Measurements from ENCODE around the gene ANKRD6.
"Not testable (repeated sequence)": the region's sequence is repeated elsewhere in the genome, so short reads cannot be mapped to it uniquely, and the experiment has no call there.

The ANKRD6 gene

GRCh38 chr6:89599727-89600126 lies 166.8 kb downstream of the ANKRD6 start:
- Mint-ChIP-seq H3K27me3 (no peaks in the 10 kb centered on the region), H3K9me3 (no peaks in the 10 kb centered on the region), H3K4me1 (ENCODE audit: low read depth in 2 of 2) (peaks cover 6 to 8% of the 10 kb centered on the region in 2 donors), H3K27ac (no peak overlapping the region), H3K36me3 (ENCODE audit: insufficient read depth) (peaks cover 3% of the 10 kb centered on the region), H3K4me3 (no peak overlapping the region)
- no peak for DNase-seq
- no peak for ATAC-seq (replicated peaks)

GRCh38 chr6:89602166-89602565 lies 169.2 kb downstream of the ANKRD6 start:
- Mint-ChIP-seq H3K36me3 (ENCODE audit: insufficient read depth) (peaks cover 3% of the 10 kb centered on the region), H3K4me3 (no peak overlapping the region), H3K4me1 (ENCODE audit: low read depth in 2 of 2) (no peaks in the 10 kb centered on the region), H3K9me3 (no peaks in the 10 kb centered on the region), H3K27ac (no peak overlapping the region), H3K27me3 (no peaks in the 10 kb centered on the region)
- ATAC-seq (replicated peaks) (no peak), DNase-seq (no peak)

- Mint-ChIP-seq H3K27me3 (no peaks in the 10 kb centered on the region), H3K27ac (no peak overlapping the region), H3K36me3 (ENCODE audit: insufficient read depth) (peaks cover 2% of the 10 kb centered on the region), H3K4me3 (no peak overlapping the region), H3K9me3 (no peaks in the 10 kb centered on the region), H3K4me1 (ENCODE audit: low read depth in 2 of 2) (no peaks in the 10 kb centered on the region)
- ATAC-seq (replicated peaks) (no peak), DNase-seq (no peak)
Measured at GRCh38 chr6:89604653-89605052, 171.7 kb downstream of the ANKRD6 start.

- no peak for DNase-seq
- no peaks in the 10 kb centered on the region for H3K27me3 Mint-ChIP-seq
- no peak overlapping the region for H3K4me3 Mint-ChIP-seq
- H3K36me3 Mint-ChIP-seq (ENCODE audit: insufficient read depth) = peaks cover 2% of the 10 kb centered on the region
- H3K9me3 Mint-ChIP-seq = no peaks in the 10 kb centered on the region
- no peaks in the 10 kb centered on the region for H3K4me1 Mint-ChIP-seq (ENCODE audit: low read depth in 2 of 2)
- H3K27ac Mint-ChIP-seq = no peak overlapping the region
- ATAC-seq (replicated peaks) = no peak
Measured at GRCh38 chr6:89605861-89606260, 172.9 kb downstream of the ANKRD6 start.

- Mint-ChIP-seq H3K4me3 (no peak overlapping the region), H3K27ac (no peak overlapping the region), H3K27me3 (no peaks in the 10 kb centered on the region), H3K9me3 (no peaks in the 10 kb centered on the region), H3K36me3 (ENCODE audit: insufficient read depth) (peaks cover 2% of the 10 kb centered on the region), H3K4me1 (ENCODE audit: low read depth in 2 of 2) (no peaks in the 10 kb centered on the region)
- ATAC-seq (replicated peaks) (peak; percentile 92), DNase-seq (peak; percentile 75 to 77 (median 76))
Measured at GRCh38 chr6:89610149-89610642, 177.2 kb downstream of the ANKRD6 start.

GRCh38 chr6:89611666-89612065 lies 178.7 kb downstream of the ANKRD6 start:
- ATAC-seq (replicated peaks) (no peak), DNase-seq (no peak)
- no peak overlapping the region for H3K4me3 Mint-ChIP-seq
- H3K27me3 Mint-ChIP-seq = no peaks in the 10 kb centered on the region
- H3K9me3 Mint-ChIP-seq = no peaks in the 10 kb centered on the region
- peaks cover 2% of the 10 kb centered on the region for H3K36me3 Mint-ChIP-seq (ENCODE audit: insufficient read depth)
- no peak overlapping the region for H3K27ac Mint-ChIP-seq
- H3K4me1 Mint-ChIP-seq (ENCODE audit: low read depth in 2 of 2) = no peaks in the 10 kb centered on the region

GRCh38 chr6:89612121-89612520 lies 179.2 kb downstream of the ANKRD6 start:
- H3K4me1 Mint-ChIP-seq (ENCODE audit: low read depth in 2 of 2) = no peaks in the 10 kb centered on the region
- no peak for ATAC-seq (replicated peaks)
- no peaks in the 10 kb centered on the region for H3K27me3 Mint-ChIP-seq
- DNase-seq = no peak
- no peak overlapping the region for H3K27ac Mint-ChIP-seq
- no peak overlapping the region for H3K4me3 Mint-ChIP-seq
- no peaks in the 10 kb centered on the region for H3K9me3 Mint-ChIP-seq
- peaks cover 2% of the 10 kb centered on the region for H3K36me3 Mint-ChIP-seq (ENCODE audit: insufficient read depth)

- no peaks in the 10 kb centered on the region for H3K9me3 Mint-ChIP-seq
- H3K4me1 Mint-ChIP-seq (ENCODE audit: low read depth in 2 of 2) = no peaks in the 10 kb centered on the region
- H3K27me3 Mint-ChIP-seq = no peaks in the 10 kb centered on the region
- no peak for ATAC-seq (replicated peaks)
- no peaks in the 10 kb centered on the region for H3K36me3 Mint-ChIP-seq (ENCODE audit: insufficient read depth)
- H3K4me3 Mint-ChIP-seq = no peak overlapping the region
- no peak overlapping the region for H3K27ac Mint-ChIP-seq
- no peak for DNase-seq
Measured at GRCh38 chr6:89613790-89614189, 180.8 kb downstream of the ANKRD6 start.

- Mint-ChIP-seq H3K27ac (no peak overlapping the region), H3K36me3 (ENCODE audit: insufficient read depth) (no peaks in the 10 kb centered on the region), H3K4me1 (ENCODE audit: low read depth in 2 of 2) (no peaks in the 10 kb centered on the region), H3K4me3 (no peak overlapping the region), H3K9me3 (no peaks in the 10 kb centered on the region), H3K27me3 (no peaks in the 10 kb centered on the region)
- DNase-seq (no peak), ATAC-seq (replicated peaks) (no peak)
Measured at GRCh38 chr6:89615882-89616281, 182.9 kb downstream of the ANKRD6 start.

- no peaks in the 10 kb centered on the region for H3K27me3 Mint-ChIP-seq
- H3K4me1 Mint-ChIP-seq (ENCODE audit: low read depth in 2 of 2) = no peaks in the 10 kb centered on the region
- H3K9me3 Mint-ChIP-seq = no peaks in the 10 kb centered on the region
- DNase-seq (no peak), ATAC-seq (replicated peaks) (no peak)
- H3K36me3 Mint-ChIP-seq (ENCODE audit: insufficient read depth) = no peaks in the 10 kb centered on the region
- no peak overlapping the region for H3K27ac Mint-ChIP-seq
- H3K4me3 Mint-ChIP-seq = no peak overlapping the region
Measured at GRCh38 chr6:89616531-89616930, 183.6 kb downstream of the ANKRD6 start.

- H3K27ac Mint-ChIP-seq = no peak overlapping the region
- no peak overlapping the region for H3K4me3 Mint-ChIP-seq
- no peaks in the 10 kb centered on the region for H3K4me1 Mint-ChIP-seq (ENCODE audit: low read depth in 2 of 2)
Measured at GRCh38 chr6:89618026-89618425, 185.1 kb downstream of the ANKRD6 start.

GRCh38 chr6:89619567-89619966 lies 186.6 kb downstream of the ANKRD6 start:
- no peak overlapping the region for H3K27ac Mint-ChIP-seq

More at GRCh38 chr6:89618026-89618425, 185.1 kb downstream of the ANKRD6 start:
- no peaks in the 10 kb centered on the region for H3K27me3 Mint-ChIP-seq
- no peak for ATAC-seq (replicated peaks)
- H3K9me3 Mint-ChIP-seq = no peaks in the 10 kb centered on the region
- no peak for DNase-seq
- H3K36me3 Mint-ChIP-seq (ENCODE audit: insufficient read depth) = no peaks in the 10 kb centered on the region

GRCh38 chr6:89623749-89624148 lies 190.8 kb downstream of the ANKRD6 start:
- DNase-seq (no peak), ATAC-seq (replicated peaks) (no peak)
- H3K4me3 Mint-ChIP-seq = no peak overlapping the region
- H3K9me3 Mint-ChIP-seq = no peaks in the 10 kb centered on the region
- no peaks in the 10 kb centered on the region for H3K27me3 Mint-ChIP-seq
- H3K4me1 Mint-ChIP-seq (ENCODE audit: low read depth in 2 of 2) = no peaks in the 10 kb centered on the region
- H3K36me3 Mint-ChIP-seq (ENCODE audit: insufficient read depth) = peaks cover 9% of the 10 kb centered on the region
- peak overlapping the region in 1 of 2 donors; percentile 72 for H3K27ac Mint-ChIP-seq

More at GRCh38 chr6:89619567-89619966, 186.6 kb downstream of the ANKRD6 start:
- no peak overlapping the region for H3K4me3 Mint-ChIP-seq
- H3K9me3 Mint-ChIP-seq = no peaks in the 10 kb centered on the region
- H3K27me3 Mint-ChIP-seq = no peaks in the 10 kb centered on the region
- DNase-seq (no peak), ATAC-seq (replicated peaks) (no peak)
- no peaks in the 10 kb centered on the region for H3K4me1 Mint-ChIP-seq (ENCODE audit: low read depth in 2 of 2)
- peaks cover 3% of the 10 kb centered on the region for H3K36me3 Mint-ChIP-seq (ENCODE audit: insufficient read depth)

GRCh38 chr6:89630488-89630887 lies 197.5 kb downstream of the ANKRD6 start:
- no peaks in the 10 kb centered on the region for H3K9me3 Mint-ChIP-seq
- DNase-seq (no peak), ATAC-seq (replicated peaks) (no peak)
- H3K4me3 Mint-ChIP-seq = no peak overlapping the region
- H3K27ac Mint-ChIP-seq = no peak overlapping the region
- H3K4me1 Mint-ChIP-seq (ENCODE audit: low read depth in 2 of 2) = peaks cover 0 to 2% of the 10 kb centered on the region in 2 donors
- H3K36me3 Mint-ChIP-seq (ENCODE audit: insufficient read depth) = peaks cover 15% of the 10 kb centered on the region
- no peaks in the 10 kb centered on the region for H3K27me3 Mint-ChIP-seq

GRCh38 chr6:89636412-89636811 lies 203.5 kb downstream of the ANKRD6 start:
- DNase-seq; H3K4me3 Mint-ChIP-seq; ATAC-seq (replicated peaks); H3K27me3 Mint-ChIP-seq; H3K9me3 Mint-ChIP-seq: not testable (repeated sequence)
- Mint-ChIP-seq H3K4me1 (ENCODE audit: low read depth in 2 of 2) (peaks cover 18% of the 10 kb centered on the region in 2 donors), H3K36me3 (ENCODE audit: insufficient read depth) (peaks cover 41% of the 10 kb centered on the region), H3K27ac (peak overlapping the region; percentile 68 to 72)
